ENCODE data around the gene MAPK8.

DNA sequence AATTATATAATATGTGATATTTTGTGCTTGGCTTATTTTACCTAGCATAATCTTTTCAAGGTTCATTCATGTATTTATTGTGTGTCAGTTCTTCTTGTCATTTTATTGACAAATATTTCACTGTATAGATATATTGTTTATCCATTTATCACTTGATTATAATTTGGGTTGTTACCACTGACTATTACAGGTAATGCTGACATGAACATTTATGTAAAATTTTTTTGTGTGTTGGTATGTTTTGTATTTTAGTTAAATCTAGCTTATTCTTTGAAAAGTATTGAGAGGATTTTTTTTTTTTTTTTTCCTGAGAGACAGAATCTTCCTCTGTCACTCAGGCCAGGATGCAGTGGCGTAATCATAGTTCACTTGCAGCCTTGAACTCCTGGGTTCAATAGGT is 107.7 kb downstream of the MAPK8 start:
- no peak for TF ChIP-seq TEAD4 (CRISPR knock-in tag; IDR thresholded peaks at IDR 0.05)
- TF ChIP-seq, protein P1, sequence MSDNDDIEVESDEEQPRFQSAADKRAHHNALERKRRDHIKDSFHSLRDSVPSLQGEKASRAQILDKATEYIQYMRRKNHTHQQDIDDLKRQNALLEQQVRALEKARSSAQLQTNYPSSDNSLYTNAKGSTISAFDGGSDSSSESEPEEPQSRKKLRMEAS (CRISPR knock-in tag; IDR thresholded peaks at IDR 0.05): no peak
- TF ChIP-seq KAT7 (CRISPR knock-in tag; IDR thresholded peaks at IDR 0.05; ENCODE audit: borderline replicate concordance): no peak
- TF ChIP-seq, protein P2, sequence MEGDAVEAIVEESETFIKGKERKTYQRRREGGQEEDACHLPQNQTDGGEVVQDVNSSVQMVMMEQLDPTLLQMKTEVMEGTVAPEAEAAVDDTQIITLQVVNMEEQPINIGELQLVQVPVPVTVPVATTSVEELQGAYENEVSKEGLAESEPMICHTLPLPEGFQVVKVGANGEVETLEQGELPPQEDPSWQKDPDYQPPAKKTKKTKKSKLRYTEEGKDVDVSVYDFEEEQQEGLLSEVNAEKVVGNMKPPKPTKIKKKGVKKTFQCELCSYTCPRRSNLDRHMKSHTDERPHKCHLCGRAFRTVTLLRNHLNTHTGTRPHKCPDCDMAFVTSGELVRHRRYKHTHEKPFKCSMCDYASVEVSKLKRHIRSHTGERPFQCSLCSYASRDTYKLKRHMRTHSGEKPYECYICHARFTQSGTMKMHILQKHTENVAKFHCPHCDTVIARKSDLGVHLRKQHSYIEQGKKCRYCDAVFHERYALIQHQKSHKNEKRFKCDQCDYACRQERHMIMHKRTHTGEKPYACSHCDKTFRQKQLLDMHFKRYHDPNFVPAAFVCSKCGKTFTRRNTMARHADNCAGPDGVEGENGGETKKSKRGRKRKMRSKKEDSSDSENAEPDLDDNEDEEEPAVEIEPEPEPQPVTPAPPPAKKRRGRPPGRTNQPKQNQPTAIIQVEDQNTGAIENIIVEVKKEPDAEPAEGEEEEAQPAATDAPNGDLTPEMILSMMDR (IDR thresholded peaks at IDR 0.05): no peak
- no peak for TF ChIP-seq ATF1 (CRISPR knock-in tag; IDR thresholded peaks at IDR 0.05)
- TF ChIP-seq STAT6 (CRISPR knock-in tag; conservative IDR thresholded peaks at IDR 0.05; ENCODE audit: low read depth): no peak
- TF ChIP-seq ZNF232 (CRISPR knock-in tag; IDR thresholded peaks at IDR 0.05): no peak
